Right ventricle myocardium inferior (tissue), 1 donor: Measurements from ENCODE around the gene AKIRIN1. TPM values are rescaled to one million over a fixed set of nuclear protein-coding genes. Genes with fewer than 3 reads are reported as not detected.
"Not testable (repeated sequence)": the region's sequence is repeated elsewhere in the genome, so short reads cannot be mapped to it uniquely, and the experiment has no call there.

Experiments
- ATAC-seq: fragments of 200-7000 bp; cut with Tn5 transposase; one replicate; pipeline ENCODE4 v1.9.1; 2020; ENCODE audit warnings: mild to moderate bottlenecking, moderate library complexity
- DNase-seq: peaks from one replicate; pipeline ENCODE4 v3.0.0; 2021; ENCODE audit errors: missing footprints
- intact Hi-C: fragments of 100-400 bp; cut with DNase I; formaldehyde crosslinking; loops from one replicate; pipeline ENCODE4 v1.11.0; 2022
- total RNA-seq: library from RNA; stranded (reverse); fragmentation: NEBNext Ultra II Directional; extraction: Animal tissue kit (Norgen Biotek cat#: 25700); gene quantifications from one replicate; pipeline ENCODE4 v1.2.1, GENCODE V29; 2021
- donor health status: DM: no; HTN: yes; CAD: no; lungs with severe emphysema.

AKIRIN1 gene
- total RNA-seq, 1 donor from 2014 or later = 65.7 TPM

- intact Hi-C loops = loop anchor here (5.0 kb wide), 1 partner anchor 34 kb away; the partner anchor contains the start of gene AKIRIN1
- ATAC-seq = peak; percentile 95
- peak; percentile 96 for DNase-seq
Observed at GRCh38 chr1:39026051-39026865, 35.2 kb downstream of the AKIRIN1 start, which contains the start of gene NDUFS5. TSS of gene NDUFS5 (plus strand) at chr1:39026350. CDS start at chr1:39028725, 2,375 bp downstream.

DNA sequence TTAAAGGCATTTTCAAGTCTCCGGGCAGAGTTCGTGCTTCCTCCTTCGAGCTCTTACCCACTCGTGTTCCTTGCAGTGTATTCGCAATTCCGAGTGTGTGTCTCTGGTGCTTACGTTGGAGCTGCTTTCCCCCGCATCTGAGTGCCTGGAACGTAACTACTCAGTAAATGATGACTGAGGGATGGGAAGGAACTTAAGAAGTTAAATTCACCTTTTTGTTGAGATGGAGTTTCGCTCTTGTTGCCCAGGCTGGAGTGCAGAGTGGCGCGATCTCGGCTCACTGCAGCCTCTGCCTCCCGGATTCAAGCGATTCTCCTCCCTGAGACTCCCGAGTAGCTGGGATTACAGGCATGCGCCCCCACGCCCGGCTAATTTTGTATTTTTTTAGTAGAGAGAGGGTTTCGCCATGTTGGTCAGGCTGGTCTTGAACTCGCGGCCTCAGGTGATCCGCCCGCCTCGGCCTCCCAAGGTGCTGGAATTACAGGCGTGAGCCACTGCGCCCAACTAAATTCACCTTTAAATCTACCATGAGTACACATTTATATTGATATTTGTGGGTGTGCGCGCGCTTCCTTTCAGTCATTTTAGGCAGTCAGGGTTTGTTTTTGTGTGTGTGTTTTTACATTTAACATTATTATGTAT lies 35.9 kb downstream of the AKIRIN1 start:
- ATAC-seq = no peak
- no peak for DNase-seq
- intact Hi-C loops = loop anchor here (5.0 kb wide), 1 partner anchor 35 kb away; the partner anchor contains the start of gene AKIRIN1

GRCh38 chr1:39034114-39034654 lies 43.1 kb downstream of the AKIRIN1 start:
- ATAC-seq = no peak
- intact Hi-C loops = no loop called here
- DNase-seq = no peak

GRCh38 chr1:39036678-39037077 lies 45.6 kb downstream of the AKIRIN1 start:
- no peak for DNase-seq
- no peak for ATAC-seq
- intact Hi-C loops = no loop called here

DNA sequence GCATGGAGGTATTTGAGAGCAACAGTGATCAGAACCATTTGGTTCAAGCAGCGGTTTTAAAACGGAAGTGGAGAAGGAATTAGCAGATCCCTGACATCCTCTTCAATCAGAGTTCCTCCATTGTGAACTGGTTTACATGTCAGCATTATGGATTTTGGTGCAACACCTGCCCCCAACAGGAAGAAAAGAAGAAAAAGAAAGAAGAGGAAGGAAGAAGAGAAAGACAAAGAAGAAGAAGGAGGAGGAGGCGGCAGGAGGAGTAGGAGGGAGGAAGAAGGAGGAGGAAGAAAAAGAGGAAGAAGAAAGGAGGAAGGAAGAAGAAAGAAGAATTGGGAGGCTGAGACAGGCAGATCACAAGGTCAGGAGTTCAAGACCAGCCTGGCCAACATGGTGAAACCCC lies 52.4 kb downstream of the AKIRIN1 start:
- DNase-seq = no peak
- intact Hi-C loops = no loop called here
- no peak for ATAC-seq

GRCh38 chr1:39044762-39045161 lies 53.7 kb downstream of the AKIRIN1 start:
- intact Hi-C loops = no loop called here
- DNase-seq (no peak), ATAC-seq (no peak)

DNA sequence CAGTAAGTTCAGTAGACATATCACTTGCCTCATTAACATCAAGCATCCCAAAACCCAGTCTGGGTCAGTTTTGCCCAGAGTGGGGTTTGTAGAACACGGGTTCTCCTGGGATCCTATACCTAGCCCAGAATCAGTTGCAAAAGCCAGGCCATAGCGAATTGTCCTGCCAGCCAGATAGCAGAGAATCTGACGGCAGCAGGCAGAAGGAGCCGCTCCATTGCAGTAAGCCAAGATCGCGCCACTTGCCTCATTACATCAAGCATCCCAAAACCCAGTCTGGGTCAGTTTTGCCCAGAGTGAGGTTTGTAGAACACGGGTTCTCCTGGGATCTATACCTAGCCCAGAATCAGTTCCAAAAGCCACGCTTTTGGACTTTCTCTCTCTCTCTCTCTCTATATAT lies 54.2 kb downstream of the AKIRIN1 start:
- no peak for DNase-seq
- intact Hi-C loops = no loop called here
- no peak for ATAC-seq

DNA sequence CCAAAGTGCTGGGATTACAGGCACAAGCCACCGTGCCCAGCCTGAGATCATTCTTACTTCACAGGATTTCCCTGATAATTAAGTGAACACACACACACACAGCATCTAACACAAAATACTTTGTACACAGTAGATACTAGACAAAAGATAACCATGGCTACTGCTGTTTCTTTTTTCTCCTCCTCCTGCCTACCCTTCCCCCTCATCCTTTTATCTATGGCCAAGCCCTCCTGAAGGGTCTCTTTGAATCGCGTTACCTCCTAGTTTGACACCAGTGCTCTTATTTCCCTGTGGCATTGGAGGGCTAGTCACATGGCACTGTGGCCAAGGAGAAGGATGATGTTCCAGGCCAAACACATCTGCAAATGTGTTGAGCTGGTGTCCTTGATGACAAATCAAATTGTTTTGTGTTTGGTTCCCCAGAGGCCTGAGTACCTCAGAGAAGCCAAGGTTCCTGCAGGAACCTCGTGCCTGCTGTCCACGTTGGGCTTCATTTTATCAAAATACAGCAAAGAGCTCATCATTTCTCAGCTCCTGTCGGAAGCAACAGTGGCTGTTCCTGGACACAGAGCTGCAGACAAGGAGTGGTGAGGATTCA lies 55.6 kb downstream of the AKIRIN1 start:
- intact Hi-C loops = no loop called here
- ATAC-seq (no peak), DNase-seq (no peak)

DNA sequence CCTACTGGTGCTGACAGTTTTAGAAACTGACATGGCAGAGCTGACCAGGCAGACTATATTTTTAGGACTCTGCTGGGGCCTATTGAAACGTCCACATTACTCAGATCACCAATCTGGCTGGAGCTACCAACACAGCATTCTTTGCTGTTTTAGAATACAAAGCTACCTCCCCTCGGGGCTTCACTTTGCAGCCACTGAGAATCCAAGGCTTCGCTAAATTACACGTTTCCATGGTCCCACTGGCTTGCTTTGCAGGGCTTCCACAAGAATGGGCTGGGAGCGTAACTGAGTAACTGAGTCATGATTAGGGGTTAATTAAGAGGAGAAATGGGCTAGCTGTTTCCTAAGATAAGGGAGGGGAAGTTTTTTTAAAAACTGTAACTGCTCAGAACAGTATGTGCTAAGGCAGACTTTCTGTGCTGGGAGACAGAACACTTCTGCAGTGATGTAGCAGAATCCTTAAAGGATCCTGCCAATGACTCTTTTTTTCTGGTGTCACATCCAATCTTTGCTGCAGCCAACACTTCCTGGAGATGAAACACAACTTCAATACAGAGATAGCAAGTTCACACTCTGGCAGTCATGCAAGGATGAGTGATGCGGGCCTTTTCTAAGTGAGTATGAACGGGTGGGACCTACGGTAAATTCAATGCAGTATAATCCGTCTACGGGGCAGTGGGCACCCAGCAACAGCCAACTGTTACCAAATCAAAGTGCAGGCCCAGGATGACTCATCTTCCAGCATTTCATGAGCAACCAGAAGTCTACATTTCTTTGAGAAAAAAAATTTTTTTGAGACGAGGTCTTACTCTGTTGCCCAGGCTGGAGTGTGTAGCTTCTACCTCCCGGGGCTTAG lies 56.5 kb downstream of the AKIRIN1 start:
- intact Hi-C loops = no loop called here
- no peak for DNase-seq
- peak; percentile 87 for ATAC-seq

GRCh38 chr1:39048745-39049370 lies 57.8 kb downstream of the AKIRIN1 start:
- DNase-seq (no peak), ATAC-seq (no peak)
- intact Hi-C loops = no loop called here

DNA sequence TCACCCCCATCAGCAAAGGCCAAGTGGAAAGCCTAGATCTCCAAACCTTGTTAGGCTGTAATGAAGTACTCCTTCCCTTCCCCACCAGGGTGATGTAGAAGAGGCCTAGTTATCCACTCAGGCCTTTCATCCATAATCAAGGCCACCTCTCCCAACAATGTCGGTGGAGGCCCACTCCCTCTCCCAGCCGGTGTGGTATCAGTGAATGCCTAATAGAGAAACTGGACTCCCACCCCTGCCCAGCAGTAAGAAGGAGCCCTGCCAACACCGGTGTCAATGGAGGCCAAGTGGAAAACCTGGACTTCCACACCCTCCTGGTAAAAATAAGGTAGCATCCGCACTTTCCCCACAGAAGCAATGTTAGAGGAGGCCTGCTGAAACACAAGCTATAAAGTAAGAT lies 58.9 kb downstream of the AKIRIN1 start:
- ATAC-seq (no peak), DNase-seq (no peak)
- intact Hi-C loops = no loop called here

- ATAC-seq, intact Hi-C loops, DNase-seq: not testable (repeated sequence)
Observed at GRCh38 chr1:39051193-39051850, 60.2 kb downstream of the AKIRIN1 start.

GRCh38 chr1:39051956-39052355 lies 60.9 kb downstream of the AKIRIN1 start:
- DNase-seq (no peak), ATAC-seq (no peak)
- intact Hi-C loops = no loop called here

- ATAC-seq, intact Hi-C loops, DNase-seq: not testable (repeated sequence)
Observed at GRCh38 chr1:39055213-39055710, 64.2 kb downstream of the AKIRIN1 start.
